ENCODE data around the gene MINDY1.

Gene MINDY1

GRCh38 chr1:150963321-150964163, 43.2 kb downstream of the MINDY1 start:
- no peak for DNase-seq

GRCh38 chr1:150961756-150962155, 44.9 kb downstream of the MINDY1 start:
- no peak for DNase-seq

- no peak for DNase-seq
Observed at GRCh38 chr1:150960646-150961045, 46.1 kb downstream of the MINDY1 start.

GRCh38 chr1:150957666-150958065, 49.0 kb downstream of the MINDY1 start:
- DNase-seq: no peak

GRCh38 chr1:150955280-150955679, 51.4 kb downstream of the MINDY1 start:
- no peak for DNase-seq

GRCh38 chr1:150954708-150955107, 52.0 kb downstream of the MINDY1 start:
- DNase-seq: no peak
